Epithelial cell of prostate (primary cell): ENCODE results near the gene LEPROT.

ENCODE experiments used
- DNase-seq: peaks from one replicate; pipeline ENCODE4 v3.0.0-alpha.2; 2011; ENCODE audit warnings: low read depth, low spot score
- H3K27ac ChIP-seq: fragments of 450-650 bp; 2 replicates; pipeline ENCODE4 v1.5.1; 2017; ENCODE audit warnings: mild to moderate bottlenecking

The LEPROT gene

GRCh38 chr1:65470766-65471165 is 50.3 kb downstream of the LEPROT start:
- no peak for DNase-seq
- no peak overlapping the region for H3K27ac ChIP-seq

DNA sequence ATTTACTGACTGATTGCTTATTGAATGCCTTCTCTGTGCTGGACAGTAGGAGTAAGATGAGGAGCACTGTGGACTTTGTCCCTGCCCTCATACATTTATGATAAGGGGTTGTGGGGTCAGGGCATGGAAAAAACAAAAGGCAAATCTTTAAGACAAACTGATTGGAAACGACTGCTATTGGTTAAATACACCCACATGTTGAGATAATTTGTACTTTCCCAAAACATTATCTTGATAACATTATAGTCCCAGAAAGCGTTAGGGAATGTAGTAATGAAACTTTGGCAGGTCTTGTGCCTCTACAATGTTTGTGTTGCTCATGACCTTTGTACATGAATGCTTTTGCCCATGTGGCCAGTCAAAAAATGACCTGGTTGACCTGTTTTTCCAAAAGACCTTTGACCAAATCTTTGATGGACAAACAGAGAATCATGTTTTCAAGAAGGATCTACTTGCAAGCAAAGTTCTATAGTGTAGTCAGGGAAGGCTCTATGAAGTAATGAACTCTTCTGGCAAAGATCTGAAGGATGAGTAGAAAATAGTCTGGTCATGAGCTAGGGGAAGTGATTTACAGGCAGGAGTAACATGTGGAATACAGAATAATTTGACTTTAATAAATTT is 50.9 kb downstream of the LEPROT start:
- H3K27ac ChIP-seq: no peak overlapping the region
- DNase-seq: no peak

DNA sequence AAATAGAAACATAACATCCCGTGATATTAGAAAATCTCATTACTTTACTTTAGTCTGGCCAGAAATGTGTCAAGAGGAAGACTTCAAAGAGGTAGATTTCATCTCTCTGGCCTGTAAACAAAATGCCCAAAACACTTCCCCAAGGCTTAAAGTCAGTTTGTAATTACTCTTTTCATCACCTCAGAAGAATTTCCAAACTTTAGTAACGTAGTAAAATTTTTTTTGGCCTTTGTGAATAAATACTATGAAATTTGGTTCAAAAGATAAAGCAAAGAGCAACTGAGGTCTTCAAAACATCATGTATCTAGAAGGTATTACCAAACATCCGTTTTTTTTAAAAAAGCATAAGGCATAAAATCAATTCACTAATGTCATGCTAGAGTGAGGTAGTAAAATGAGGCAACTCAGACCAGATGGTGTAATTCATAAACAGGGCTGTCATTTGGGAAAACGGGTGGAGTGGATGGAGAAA is 51.4 kb downstream of the LEPROT start:
- H3K27ac ChIP-seq: no peak overlapping the region
- DNase-seq: no peak

GRCh38 chr1:65476327-65476726 is 55.9 kb downstream of the LEPROT start:
- no peak overlapping the region for H3K27ac ChIP-seq
- no peak for DNase-seq

DNA sequence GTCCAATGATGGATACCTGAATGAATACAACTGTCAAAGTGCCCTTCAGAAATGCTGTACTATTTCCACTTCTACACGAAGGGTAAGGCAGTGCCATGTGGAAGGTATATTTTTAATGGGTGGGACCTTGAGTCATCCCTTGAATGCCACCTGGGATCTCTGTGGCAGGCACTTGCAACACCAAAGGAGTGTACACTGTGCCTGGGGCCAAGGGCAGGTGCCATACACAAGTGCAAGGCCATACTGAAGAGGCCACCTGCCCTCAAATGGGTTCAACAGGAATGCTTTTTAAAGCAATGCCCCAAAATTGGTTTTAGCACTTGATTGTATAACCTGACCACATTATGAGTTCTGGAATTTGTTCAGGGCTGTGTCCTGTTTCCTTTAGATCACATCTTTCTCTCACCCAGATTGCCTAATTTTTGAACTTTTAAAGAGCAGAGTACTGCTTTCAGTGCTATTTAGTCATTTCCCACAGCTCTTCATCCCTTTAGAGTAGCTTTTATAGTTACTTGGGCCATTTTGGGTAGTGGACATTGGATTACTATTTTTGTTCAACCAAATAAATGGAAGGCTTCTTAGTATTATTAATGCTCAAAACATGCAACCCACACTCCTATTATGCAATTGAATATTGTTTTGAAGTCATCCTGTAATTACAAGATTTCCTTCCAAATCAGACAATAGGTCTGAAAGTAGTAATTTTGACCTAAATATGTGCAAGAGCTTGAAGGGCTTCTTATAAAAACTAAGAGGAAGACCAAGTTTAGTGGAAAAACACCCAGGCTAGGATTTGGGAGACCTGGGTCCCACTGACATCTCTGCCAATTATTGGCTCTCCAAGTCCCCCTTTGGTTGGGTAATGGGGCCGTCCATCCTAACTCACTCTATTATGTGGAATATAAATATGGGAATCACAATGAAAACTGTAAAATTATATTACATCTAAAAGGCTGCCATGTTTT is 57.2 kb downstream of the LEPROT start:
- no peak overlapping the region for H3K27ac ChIP-seq
- DNase-seq: no peak

DNA sequence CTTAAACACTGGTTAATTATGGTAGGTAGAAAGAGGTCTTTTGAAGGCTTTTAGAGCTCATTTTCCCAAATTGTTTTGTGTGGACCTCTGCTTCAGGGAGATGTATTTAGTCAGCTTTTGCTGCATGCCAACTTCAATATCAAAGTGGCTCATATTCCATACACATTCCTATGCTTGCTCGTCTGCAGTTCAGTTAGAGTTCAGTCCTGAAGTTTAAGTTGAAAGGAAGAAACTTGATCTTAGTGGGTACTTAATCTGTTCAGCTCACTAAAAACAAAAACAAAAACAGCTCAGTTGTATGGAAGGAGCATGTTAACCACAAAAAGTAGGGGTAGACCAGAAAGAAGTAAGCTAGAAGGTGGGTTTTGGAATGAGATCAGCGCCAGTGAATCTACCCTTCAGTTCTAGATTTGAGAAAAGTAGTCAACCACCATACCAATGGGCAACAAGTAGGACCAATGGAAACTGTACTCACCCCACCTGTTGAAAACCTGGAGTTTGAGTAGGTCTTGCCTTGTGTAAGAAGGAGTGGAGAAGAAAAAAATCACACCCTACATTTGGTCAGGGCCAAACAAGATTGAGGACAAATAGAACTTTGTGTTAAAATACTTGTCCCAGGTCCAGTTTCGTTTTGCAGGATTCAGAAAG is 58.0 kb downstream of the LEPROT start:
- no peak for DNase-seq

DNA sequence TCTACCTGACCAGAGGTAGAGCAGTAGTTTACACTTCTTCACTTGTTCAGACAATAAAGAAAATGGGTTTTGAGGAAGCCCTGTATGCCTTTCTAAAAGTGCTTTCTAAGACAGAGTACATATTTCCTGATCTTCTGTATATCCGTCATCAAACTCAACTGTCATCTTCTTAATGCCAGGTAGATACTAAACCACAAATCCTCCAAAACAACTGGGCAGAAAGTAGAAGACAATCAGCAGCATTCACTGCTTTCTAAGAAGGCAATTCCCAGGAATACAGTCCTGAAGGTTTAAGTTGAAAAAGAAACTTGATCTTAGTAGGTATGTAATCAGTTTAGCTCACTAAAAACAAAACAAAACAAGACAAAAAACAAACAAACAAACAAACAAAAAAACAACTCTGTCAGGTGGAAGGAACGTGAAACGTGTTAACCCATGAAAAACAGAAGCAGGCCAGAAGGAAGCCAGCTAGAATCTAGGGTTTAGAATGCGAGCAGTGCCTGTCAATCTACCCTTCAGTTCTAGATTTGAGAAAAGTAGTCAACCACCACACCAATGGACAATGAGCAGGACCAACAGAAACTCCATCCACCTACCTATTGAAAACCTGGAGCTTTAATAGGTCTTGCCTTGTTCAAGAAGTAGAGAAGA is 59.2 kb downstream of the LEPROT start:
- no peak overlapping the region for H3K27ac ChIP-seq
- no peak for DNase-seq

More for the DNA sequence above, 58.0 kb downstream of the LEPROT start:
- H3K27ac ChIP-seq: no peak overlapping the region

- no peak for DNase-seq
- H3K27ac ChIP-seq: no peak overlapping the region
Measured at GRCh38 chr1:65480684-65481405, 60.4 kb downstream of the LEPROT start.

- no peak for DNase-seq
Measured at GRCh38 chr1:65483993-65484754, 63.7 kb downstream of the LEPROT start.

More at GRCh38 chr1:65483993-65484754, 63.7 kb downstream of the LEPROT start:
- no peak overlapping the region for H3K27ac ChIP-seq
